Measurements from ENCODE around the gene RHBDL1.

RHBDL1 gene

DNA sequence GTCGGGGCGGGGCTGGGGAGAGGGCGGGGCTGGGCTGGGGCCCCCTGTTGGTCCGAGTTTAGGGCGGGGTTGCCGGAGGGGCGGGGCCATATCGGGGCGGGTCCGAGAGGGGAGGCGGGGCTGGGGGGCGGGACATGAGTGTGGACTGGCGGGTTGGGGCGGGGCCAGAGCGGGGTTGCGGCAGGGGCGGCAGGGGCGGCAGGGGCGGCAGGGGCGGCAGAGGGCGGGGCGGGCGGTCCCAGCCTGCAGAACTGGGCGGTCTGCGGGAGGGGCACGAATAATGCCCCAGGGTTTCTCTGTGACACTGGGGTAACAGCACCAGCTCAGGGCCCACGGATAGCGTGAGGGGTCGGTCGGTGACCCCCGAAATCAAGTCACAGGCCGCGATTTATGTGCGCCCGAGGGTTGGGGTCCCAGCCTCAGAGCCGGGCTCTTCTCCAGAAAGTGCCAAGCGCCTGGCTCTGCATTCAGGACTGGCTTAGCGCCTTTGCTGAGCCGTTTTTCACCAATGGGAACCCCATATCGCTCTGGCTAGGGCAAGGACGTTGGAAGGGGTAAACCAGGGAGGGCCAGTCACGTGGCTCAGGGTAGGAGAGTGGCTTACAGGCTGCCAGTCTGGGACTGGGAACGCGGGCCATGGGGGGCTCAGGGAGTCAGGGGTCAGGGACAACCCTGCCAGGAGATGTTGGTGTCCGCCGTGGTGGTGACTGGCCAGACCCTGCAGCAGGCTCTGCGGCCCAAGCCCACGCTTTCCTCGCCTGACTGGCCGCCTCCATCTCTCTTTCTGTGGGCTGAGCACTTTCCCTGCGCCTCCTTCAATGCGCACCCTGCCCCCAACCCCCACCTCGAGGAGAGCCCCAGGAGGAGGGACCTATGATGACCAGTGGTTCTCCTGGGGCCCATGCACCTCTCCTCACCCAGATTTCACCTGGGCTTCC, 38.1 kb upstream of the RHBDL1 start:
- peak; percentile 83 for DNase-seq (ENCODE audit: low read depth)

DNA sequence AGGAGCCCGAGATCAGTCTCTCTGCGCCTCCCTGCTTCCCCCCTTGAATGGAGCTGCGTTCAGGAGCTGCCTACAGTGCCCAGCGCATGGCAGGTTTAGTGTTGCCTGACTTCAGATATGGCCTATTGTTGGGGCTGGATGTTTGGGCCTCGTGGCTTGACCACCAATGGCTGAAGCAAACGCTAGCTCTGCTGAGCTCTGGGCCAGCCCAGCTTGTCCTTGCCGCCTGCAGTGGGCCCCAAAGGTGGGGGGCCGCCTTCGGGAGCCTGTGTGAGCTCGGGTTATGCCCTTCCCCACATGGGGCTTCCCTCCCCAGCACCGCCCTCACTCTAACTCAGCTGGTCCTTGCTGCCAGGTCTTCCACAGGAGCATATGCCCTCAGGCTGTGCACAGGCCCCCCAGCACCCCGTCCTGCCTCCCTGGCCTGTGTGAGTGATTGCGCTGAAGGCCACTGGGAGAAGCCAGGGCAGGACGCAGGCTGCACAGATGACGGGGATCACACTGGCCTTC, 37.4 kb upstream of the RHBDL1 start:
- no peak for DNase-seq (ENCODE audit: low read depth)

DNA sequence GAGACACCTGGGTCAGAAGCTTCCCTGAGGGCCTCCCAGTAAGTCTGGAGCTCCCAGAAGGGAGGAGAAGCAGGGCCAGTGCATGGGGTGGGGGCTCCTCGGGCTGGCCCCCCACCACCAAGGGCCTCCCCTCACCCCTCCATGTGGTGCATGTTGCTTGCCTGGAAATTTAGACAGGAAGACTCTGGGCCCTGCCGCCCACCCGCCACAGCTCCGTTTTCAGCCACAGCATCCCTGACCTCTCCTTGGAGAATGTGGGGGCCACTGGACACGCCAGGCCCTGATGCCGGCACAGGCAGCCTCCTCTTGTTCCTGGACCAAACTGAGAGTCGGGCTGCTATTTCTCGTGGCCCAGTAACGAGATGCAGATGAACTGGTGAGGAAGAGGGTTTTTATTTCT, 36.6 kb upstream of the RHBDL1 start:
- DNase-seq (ENCODE audit: low read depth), result no peak

DNA sequence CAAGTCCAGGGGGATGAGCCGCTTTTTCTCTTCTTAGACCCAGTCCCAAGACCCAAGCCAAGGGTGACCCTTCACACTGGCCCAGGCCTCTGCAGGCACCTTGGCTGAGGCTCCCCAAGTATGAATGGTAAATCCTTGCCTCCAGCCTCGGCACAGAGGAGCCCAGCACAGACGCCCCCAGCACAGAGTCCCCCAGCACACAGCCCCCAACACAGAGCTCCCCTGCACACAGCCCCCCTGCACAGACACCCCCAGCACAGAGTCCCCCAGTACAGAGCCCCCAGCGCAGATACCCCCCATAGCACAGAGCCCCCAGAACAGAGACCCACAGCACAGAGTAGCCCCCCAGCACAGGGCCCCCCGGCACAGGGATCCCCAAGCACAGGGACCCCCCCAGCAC, 34.9 kb upstream of the RHBDL1 start:
- DNase-seq (ENCODE audit: low read depth), result no peak

DNA sequence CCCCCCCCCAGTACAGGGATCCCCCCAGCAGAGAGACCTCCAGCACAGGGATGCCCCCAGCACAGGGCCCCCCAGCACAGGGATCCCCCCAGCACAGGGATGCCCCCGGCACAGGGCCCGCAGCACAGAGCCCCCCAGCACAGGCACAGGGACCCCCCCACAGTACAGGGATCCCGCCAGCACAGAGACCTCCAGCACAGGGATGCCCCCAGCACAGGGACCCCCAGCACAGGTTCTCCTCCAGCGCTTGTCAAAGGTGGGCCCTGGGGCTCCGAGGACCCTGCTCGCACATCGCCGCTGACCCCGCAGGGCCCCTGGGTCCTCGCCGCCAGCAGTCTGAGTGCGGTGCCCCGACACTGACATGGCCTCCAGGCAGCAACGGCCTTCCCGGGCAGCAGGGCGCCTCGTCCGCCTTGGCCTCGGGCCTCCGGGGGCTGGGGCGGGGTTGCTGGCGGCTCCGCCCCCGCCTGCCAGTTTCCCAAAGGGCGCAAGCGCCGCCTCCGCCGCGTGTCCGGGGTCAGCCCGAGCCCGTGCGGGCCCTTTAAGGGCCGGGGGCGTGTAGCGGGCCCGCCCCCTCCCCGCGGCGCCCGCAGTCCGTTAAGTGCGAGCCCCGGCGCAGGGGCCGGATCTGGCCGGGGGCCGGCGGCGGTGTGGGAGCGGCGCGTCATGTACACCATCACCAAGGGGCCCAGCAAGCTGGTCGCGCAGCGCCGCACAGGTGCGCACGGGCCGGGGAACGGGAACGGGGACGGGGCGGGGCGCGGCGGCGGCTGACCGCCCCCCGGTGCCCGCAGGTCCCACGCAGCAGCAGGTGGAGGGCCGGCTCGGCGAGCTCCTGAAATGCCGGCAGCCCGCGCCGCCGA, 33.9 kb upstream of the RHBDL1 start, which contains the start of gene MCRIP2:
TSS of gene MCRIP2 (plus strand) at position 503 of the 863 bp plus-strand sequence. CDS start at position 667, 164 bp downstream.
- peak; percentile 48 for DNase-seq (ENCODE audit: low read depth)

DNA sequence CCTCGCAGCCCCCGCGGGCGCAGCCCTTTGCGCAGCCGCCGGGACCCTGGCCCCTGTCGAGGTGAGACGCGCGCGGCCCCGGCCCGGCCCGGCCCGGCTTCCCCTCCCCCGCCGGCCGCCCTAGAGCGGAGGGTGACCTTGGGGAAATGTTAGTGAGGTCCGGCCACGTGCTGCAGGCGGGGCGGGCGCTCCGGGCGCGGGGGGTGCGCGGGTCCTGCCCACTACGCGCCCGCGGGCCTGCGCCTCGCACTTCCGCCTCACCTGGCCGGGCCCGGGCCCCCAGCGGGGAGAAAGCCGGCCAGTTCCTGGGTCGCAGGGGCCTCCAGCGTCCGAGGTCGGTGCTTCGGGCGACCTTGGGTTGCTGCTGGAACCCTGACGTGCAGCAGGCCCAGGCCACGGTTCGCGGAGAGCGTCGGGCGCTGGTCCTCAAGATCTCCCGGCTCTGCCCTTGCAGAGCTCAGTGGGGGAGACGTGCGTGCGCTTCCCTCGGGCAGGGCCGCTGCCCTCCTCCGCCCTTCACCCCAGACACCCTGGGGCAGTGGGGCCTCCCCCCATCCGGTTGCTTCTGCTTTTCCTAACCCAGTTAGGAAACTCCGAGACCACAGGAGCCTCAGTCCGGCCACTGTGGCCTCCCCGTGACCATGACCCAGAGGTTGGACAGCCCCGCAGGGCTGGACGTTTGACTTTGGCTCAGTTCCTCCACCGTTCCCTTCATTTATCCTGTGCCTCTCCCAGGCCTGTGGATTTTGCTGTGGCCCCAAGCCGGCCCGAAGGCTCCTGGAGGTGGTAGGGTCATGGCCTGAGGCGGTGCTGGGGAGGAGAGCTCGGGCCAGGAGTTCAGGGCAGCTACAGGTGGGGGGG, 33.1 kb upstream of the RHBDL1 start:
- DNase-seq (ENCODE audit: low read depth), result no peak

DNA sequence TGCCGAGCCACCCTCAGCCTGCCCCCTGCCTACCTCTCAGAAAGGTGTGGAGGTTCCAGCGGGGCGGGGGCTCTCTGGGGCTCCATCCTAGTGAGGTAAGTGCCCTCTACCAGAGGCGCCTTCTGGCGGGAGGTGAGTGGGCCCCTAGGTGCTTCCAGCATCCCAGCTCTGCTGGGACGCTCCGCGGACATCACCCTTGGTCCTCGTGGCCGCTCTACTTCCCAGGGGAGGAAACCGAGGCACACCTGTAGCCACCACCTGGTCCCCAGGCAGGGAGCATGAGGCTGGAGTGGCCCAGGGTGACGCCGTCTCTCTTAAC, 32.5 kb upstream of the RHBDL1 start:
- no peak for DNase-seq (ENCODE audit: low read depth)

DNA sequence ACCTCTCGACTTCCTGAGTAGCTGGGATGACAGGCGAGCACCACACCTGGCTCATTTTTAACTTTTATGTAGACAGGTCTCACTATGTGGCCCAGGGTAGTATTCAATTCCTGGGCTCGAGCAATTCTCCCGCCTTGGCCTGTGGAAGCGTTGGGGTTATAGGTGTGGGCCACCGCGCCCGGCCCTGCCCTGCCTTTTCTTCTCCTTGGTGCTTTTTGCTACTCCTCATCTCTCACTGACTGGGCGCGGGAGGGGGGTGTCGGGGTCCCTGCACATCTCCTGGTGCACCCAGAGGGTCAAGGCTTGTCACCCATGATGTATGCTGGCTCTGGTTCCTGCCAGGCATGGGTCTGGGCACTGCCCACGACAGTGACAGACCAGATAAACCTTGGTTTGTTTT, 30.9 kb upstream of the RHBDL1 start:
- DNase-seq (ENCODE audit: low read depth), result no peak

DNA sequence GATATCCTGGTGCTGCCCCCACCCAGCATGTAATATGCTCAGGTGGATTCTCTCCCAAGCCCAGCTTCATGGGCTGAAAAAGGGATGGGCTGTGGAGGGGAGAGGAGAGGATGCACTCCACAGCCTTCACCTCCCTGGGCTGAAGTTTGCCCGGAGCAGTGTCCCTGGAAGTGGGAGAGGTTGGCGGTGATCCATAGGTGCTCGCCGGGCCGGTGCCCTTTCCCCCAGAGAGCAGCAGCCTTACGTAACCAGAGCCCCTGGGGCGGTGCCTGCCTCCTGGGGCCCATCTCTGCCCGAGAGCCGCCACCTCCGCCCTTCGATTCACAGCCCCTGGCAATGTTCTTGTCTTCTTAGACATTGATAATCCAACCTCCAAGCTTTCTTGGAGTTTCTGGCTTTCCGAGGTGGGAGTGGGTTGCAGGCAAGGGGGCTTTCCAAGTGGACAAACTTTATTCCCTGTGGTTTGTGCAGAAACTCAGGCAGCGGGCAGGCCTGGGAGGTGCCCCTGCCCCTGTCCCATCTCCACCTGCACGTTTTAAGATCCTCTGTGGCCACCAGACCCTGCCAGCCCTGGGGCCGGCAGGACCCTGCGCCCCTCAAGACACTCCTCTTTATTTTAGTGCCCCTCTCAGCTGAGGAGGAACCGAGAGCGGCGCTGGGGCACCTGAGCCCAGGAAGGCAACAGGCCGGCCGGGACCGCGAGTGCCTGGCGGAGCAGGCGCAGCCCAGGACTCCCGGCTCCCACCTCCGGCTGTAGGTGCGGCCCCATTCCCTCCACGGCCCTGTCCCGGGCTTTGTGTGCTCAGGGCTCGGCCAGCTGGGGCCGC, 29.4 kb upstream of the RHBDL1 start:
- DNase-seq (ENCODE audit: low read depth), result no peak

DNA sequence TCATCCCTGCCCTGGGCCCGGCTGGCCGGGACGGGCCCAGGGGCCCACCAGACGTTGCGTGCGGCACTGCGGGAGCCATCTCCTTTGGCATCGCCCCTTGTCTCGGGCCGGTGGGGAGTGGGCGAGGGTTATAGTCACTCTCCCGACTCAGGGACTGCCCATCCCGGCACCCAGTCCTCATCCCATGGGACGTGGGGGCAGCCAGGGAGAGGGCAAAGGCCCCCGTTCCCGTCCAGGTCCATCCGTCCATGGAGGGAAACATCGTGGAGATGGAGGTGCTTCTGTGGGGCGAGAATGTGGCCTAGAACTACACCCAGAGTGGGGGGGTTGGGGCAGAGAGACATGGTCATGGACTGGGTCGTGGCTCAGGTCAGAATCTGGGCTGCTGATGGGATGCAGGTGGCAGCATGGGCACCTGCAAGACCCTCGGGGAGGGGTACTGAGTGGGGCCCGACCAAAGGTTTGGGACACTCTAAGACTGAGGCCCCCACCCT, 28.7 kb upstream of the RHBDL1 start:
- no peak for DNase-seq (ENCODE audit: low read depth)

DNA sequence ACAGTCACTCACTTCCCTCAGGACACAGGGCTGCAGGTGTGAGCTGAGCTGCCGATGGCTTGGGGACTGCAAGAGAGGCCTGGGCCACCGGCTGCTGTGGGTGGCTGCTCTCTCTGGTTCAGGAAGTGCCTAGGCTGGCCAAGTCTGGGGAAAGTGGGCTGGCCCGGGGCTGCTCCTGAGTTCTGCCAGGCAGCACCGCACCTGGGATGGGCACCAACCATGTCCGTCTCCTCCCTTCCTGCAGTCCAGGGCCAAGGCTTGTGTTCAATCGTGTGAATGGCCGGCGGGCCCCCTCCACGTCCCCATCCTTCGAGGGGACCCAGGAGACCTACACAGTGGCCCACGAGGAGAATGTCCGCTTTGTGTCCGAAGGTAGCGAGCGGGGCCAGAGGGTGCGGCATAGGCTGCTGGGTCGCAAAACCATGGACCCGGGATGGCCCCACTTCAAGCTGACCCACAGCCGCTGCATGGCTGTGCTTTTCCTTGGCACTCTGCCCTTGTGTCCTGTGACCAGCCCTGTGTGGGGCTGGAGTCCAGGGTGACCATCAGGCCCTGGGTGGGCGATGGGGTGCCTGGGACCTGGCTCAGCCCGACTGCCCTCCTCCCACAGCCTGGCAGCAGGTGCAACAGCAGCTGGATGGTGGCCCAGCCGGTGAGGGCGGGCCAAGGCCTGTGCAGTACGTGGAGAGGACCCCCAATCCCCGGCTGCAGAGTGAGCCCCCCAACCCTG, 28.1 kb upstream of the RHBDL1 start:
- DNase-seq (ENCODE audit: low read depth), result no peak

DNA sequence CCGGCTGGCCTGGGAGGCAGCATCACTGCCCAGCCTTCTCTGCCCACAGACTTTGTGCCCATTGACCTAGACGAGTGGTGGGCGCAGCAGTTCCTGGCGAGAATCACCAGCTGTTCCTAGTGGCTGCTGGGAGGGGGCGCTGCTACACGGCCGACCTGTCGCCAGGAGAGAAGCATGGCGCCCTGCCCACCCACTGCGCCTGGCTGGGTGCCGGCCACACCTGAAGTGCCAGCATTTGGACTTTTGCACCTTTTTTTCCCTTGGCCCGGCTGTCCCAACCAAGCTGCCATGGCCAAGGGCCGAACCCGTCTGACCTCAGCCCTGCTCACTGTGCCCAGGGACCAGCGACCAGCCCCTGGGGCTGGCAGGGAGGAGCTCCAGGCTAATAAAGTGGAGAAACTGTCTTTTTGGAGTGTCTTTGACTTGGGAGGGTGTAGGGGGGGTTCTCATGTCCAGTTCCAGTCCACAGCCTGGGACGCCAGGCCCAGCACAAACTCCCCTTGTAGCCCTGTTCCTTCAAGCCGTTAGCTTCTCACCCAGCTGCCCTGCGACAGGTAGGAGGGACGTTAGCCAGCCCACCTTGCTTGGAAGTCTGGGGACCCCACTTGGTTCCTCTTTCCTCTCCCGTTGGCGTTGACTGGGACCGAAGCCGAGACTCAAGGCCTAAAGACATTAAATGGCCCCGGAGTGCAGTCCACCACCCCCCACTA, 27.2 kb upstream of the RHBDL1 start:
- no peak for DNase-seq (ENCODE audit: low read depth)

DNA sequence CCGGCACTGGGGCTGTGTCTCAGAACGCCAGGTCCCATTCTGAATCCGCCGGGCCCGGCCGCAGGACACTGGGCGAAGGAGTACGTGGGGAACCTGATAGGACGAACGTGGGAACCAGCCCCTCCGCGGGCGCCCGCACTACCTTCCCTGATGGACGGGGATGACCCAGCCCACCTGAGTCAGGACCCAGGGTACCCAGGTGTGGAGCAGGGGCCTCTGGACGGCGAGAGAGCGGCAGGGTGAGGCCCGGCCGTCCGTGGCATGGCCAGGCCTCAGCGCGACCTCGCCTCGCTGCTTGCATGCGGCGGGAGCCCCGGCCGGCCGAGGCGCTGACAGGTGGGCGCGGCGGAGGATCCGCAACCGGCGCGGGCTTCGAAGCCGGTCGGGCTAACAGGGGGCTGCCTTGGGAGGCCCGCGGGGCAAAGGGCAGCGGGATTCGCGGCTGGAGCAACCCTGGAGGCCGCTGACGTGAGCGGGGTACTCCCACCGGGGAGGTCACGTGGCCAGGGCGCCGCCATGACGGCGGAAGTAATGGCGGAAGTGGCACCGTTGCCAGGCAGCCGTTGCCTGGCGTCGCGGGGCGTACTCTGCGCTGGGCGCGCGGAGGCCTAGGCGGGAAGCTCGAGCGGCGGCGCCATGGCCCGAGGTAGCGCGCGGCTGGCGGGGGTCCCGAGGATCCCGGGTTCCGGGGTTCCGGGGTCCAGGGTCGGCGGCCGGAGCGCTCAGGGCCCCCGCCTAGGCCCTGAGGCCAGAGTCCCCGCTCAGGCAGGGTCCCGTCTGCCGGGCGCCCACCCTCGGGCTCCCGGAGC, 26.5 kb upstream of the RHBDL1 start, which contains the start of gene WDR90:
TSS of gene WDR90 (plus strand) at position 585 of the 809 bp plus-strand sequence. CDS start at position 637, 52 bp downstream.
- peak; percentile 91 for DNase-seq (ENCODE audit: low read depth)

DNA sequence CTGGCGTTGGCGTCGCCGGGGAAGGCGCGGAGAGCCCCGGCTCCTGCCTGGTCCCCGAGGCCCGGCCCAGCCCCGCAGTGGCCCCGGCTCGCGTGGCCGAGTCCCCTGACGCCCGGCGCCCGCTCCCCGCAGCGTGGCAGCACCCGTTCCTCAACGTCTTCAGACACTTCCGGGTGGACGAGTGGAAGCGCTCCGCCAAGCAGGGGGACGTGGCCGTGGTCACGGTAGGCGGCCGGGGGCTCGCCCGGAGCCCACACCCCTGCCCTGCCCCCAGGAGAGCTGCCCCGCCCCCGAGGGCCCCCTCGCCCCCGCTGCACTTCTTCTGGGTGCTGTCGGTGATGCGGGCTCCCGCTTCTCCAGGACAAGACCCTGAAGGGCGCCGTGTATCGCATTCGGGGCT, 25.8 kb upstream of the RHBDL1 start:
- no peak for DNase-seq (ENCODE audit: low read depth)

DNA sequence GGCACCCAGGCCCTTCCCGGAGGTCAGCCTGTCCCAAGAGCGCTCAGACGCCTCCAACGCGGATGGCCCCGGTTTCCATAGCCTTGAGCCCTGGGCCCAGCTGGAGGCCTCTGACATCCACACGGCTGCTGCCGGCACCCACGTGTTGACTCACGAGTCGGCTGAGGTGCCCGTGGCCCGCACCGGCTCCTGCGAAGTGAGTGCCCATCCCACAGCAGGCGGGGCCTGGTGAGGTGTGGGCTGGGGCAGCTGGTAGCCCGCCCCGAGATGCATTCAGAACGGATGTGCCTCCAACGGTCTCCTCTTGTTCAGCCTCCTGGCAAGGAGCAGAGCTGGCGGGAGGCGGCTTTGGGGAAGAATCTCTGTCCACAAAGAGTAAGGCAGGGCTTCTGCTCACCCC, 23.6 kb upstream of the RHBDL1 start:
- no peak for DNase-seq (ENCODE audit: low read depth)

DNA sequence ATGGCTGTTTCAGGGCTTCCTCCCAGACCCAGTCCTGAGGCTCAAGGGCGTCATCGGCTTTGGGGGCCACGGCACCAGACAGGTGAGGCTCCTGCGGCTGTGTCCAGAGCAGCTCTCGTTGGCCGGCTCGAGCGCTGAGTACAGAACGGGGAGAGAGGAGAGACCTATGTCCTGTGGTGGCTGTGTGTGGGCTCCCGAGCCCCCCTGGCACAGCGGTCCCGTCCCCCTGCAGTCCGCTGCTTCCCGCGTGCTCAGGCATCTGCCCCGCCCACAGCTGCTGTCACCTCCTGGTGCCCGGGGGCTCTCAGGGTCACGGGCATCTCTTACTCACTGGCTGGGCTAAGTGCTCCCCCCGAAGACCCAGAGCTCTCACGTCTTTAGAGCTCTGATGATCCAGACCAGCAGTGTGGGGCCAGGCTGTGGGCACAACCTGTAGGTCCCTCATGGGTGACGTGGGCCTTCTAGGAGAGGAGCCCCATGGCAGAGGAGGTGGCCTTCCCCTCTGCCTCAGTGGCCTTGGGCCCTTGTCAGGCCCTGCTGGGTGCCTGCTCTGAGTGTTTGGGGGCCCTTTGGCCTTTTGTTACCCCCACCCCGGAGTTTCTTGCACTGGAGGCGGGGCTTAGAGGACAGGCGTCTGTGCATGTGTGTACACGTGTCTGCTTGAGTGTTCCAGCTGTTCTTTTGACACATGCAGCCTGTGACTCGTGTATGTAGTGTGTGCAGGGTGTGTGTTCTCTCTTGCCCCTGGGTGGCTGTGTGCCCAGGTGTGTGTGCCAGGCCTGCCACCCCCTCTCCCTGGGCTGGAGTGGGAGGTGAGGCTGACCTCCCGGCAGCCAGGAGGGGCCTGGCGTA, 22.8 kb upstream of the RHBDL1 start:
- DNase-seq (ENCODE audit: low read depth), result no peak

DNA sequence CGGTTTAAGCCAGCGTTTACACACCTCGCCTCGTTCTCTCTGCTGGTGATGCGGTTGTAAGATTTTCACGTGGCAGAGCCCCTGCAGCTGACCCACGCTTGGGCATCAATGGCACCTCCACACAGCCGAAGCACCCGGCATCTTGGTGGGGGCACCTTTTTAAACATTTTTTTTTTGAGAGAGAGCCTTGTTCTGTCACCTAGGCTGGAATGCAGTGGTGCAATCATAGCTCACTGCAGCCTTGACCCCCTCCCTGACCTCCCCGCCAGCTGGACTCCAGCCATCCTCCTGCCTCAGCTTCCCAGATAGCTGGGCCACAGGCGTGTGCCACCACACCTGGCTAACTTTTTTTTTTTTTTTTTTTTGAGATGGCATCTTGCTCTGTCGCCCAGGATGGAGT, 21.4 kb upstream of the RHBDL1 start:
- DNase-seq (ENCODE audit: low read depth), result no peak

DNA sequence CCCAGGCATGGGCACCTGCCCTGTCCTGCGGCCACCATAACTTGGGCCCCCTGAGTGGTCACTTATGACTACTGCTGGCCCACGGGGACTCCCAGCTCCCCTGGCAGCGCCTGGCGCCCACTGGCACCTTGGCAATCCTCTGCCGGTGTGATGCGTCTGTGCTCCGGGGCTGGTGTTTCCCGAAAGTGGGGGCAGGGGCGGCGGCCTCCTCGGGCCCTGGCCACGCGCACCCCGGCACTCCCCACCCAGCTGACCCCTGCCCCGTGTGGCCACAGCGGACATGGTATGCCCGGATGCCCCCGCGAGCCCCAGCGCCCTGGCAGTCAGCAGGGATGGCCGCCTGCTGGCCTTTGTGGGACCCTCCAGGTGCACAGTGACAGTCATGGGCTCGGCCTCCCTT, 18.0 kb upstream of the RHBDL1 start:
- no peak for DNase-seq (ENCODE audit: low read depth)
